Right lobe of liver (tissue), 4 donors: ENCODE data around the gene ITPK1.

Experiments
- CTCF ChIP-seq, 4 donors: fragments of 200-600 bp in 3 of 4; fragments of 450-650 bp in 1 of 4; IDR thresholded peaks; one replicate each; pipeline versions ENCODE4 v1.5.1 to v1.8.0; 2016 to 2022; ENCODE audit warnings: antibody characterized with exemption in 4 of 4, mild to moderate bottlenecking in 2 of 4
- POLR2A ChIP-seq: fragments of 450-650 bp; IDR thresholded peaks from one replicate; pipeline ENCODE4 v1.6.1; 2017; ENCODE audit warnings: antibody characterized with exemption, mild to moderate bottlenecking
- donor health status: DM: no; HTN: no; CAD: no.
- donor health status: DM: no; HTN: no; CAD: no.
- donor health status: DM: no; HTN: yes; CAD: no.

DNA sequence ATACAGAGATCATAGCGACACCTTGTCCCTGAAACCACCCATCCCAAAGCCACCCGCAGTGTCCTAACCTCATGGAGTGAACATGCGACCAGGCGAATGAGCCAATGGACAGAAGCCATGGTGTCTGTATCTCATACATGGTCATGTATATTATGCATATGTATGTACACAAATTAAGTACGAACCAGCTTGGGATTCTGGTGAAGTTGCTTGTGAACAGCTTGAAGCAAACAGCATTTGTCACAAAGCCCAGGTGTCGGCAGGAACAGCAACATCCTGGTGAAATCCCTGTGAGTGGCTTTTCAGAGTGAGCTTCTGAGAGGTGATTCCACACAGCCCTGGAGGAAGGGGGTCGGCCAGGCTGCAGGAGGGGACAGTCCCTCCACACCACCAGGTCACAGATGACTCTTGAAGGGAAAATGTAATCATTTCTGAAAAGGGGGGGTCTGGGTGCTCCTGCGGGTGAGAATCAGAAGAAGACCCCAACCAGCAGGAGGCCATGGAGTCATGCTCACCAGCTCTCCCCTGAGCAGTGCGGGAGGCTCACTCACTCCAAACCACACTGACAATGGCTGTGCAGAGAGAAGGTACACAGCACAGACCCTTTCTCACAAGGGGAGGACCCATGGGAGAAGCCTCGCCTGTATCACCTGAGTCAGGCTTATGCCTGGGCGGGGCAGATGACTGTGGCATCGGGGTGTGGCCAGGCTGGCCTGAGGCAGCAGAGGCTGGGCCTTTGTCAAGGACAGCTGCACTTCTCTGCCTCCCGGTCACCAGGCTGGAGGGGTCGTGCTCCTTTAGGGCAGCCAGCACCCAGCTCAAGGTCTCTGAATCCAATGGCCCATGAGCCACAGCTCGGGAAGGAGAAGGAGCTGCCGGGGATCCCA, 178.4 kb downstream of the ITPK1 start:
- TF ChIP-seq CTCF (IDR thresholded peaks at IDR 0.05) (no peak), POLR2A (no peak)
